A673 (cell line): Measurements from ENCODE around the gene SLC35E3. TPM values are rescaled to one million over a fixed set of nuclear protein-coding genes. Genes with fewer than 3 reads are reported as not detected.

Experiments
- BruUV-seq: library from RNA; stranded (reverse); fragments of 400-500 nt; replicated peaks from 2 replicates; lab custom pipeline; 2021; lab: Mats Ljungman, UMichigan
- CTCF ChIA-PET: fragments of 300-600 bp; sonication (Branson Sonifier 250); formaldehyde crosslinking; loops from one replicate; lab custom pipeline; 2022; ENCODE audit warnings: antibody characterized with exemption; lab: Charles Lee
- POLR2A ChIA-PET: fragments of 300-600 bp; sonication (Branson Sonifier 250); formaldehyde crosslinking; loops from one replicate; lab custom pipeline; 2022; ENCODE audit warnings: antibody characterized with exemption; ENCODE audit not compliant: low non-redundant PET; lab: Charles Lee
- DNase-seq: peaks from one replicate; pipeline ENCODE4 v3.0.0-alpha.2; 2015; ENCODE audit warnings: low spot score
- H3K27ac ChIP-seq: fragments of 200-600 bp; sonication (generic); 2 replicates; pipeline ENCODE4 v1.5.1; 2016; ENCODE audit warnings: mixed run types, low read depth, mild to moderate bottlenecking, mixed read lengths, antibody characterized with exemption, low read length; ENCODE audit not compliant: poor library complexity, severe bottlenecking
- H3K27me3 ChIP-seq: fragments of 200-600 bp; sonication (generic); replicated peaks from 2 replicates; pipeline ENCODE4 v1.6.1; 2017; ENCODE audit warnings: mixed run types, low read depth, mild to moderate bottlenecking, mixed read lengths, antibody characterized with exemption, low read length; ENCODE audit not compliant: insufficient read depth, poor library complexity
- H3K36me3 ChIP-seq: fragments of 200-600 bp; sonication (generic); 2 replicates; pipeline ENCODE4 v1.6.1; 2016; ENCODE audit warnings: mixed run types, mild to moderate bottlenecking, mixed read lengths, antibody characterized with exemption, low read length; ENCODE audit not compliant: insufficient read depth, poor library complexity, severe bottlenecking
- H3K4me1 ChIP-seq: fragments of 200-600 bp; sonication (generic); 2 replicates; pipeline ENCODE4 v1.6.1; 2017; ENCODE audit warnings: mixed run types, mild to moderate bottlenecking, mixed read lengths, antibody characterized with exemption, low read length; ENCODE audit not compliant: insufficient read depth, poor library complexity, severe bottlenecking
- H3K4me3 ChIP-seq: fragments of 200-600 bp; sonication (generic); 2 replicates; pipeline ENCODE4 v1.5.1; 2016; ENCODE audit warnings: low read depth, mixed run types, mild to moderate bottlenecking, mixed read lengths, low read length; ENCODE audit not compliant: poor library complexity, severe bottlenecking
- H3K9me3 ChIP-seq: fragments of 200-600 bp; sonication (generic); 2 replicates; pipeline ENCODE4 v1.6.1; 2016; ENCODE audit warnings: mixed run types, low read depth, mild to moderate bottlenecking, mixed read lengths, antibody characterized with exemption, low read length; ENCODE audit not compliant: poor library complexity, severe bottlenecking
- CTCF ChIP-seq: fragments of 300-800, 200-600 bp; sonication (generic); conservative IDR thresholded peaks from 2 replicates; pipeline ENCODE4 v1.5.1; 2017; ENCODE audit warnings: low read depth, mild to moderate bottlenecking, antibody characterized with exemption, low read length, moderate library complexity, mixed read lengths
- EZH2 ChIP-seq: fragments of 200-600 bp; sonication (generic); IDR thresholded peaks from 2 replicates; pipeline ENCODE4 v1.6.1; 2017; ENCODE audit warnings: borderline replicate concordance, low read depth, mild to moderate bottlenecking, mixed read lengths, antibody characterized with exemption, low read length; ENCODE audit not compliant: poor library complexity, severe bottlenecking
- intact Hi-C: fragments of 100-400 bp; cut with micrococcal nuclease; formaldehyde crosslinking; loops from one replicate; pipeline ENCODE4 v1.10.0; 2022; ENCODE audit not compliant: unreplicated experiment
- total RNA-seq: library from RNA; stranded (reverse); gene quantifications from 2 replicates; pipeline ENCODE4 v1.2.3, GENCODE V29; 2021

The SLC35E3 gene
- total RNA-seq, 1 experiment from 2014 or later, result 10.1 TPM

GRCh38 chr12:68794653-68795251, 48.8 kb downstream of the SLC35E3 start:
- Histone ChIP-seq H3K36me3 (no peaks in the 10 kb centered on the region), H3K27me3 (no peaks in the 10 kb centered on the region), H3K27ac (no peak overlapping the region), H3K4me3 (no peak overlapping the region), H3K4me1 (no peaks in the 10 kb centered on the region), H3K9me3 (no peaks in the 10 kb centered on the region)
- intact Hi-C loops, result no loop called here
- ChIA-PET POLR2A (no interaction called here), CTCF (no interaction called here)
- no peak for DNase-seq
- BruUV-seq, result no TSS peak
- TF ChIP-seq EZH2 (no peak), CTCF (no peak)

- ChIA-PET CTCF (no interaction called here), POLR2A (no interaction called here)
- Histone ChIP-seq H3K36me3 (no peaks in the 10 kb centered on the region), H3K27ac (no peak overlapping the region), H3K27me3 (no peaks in the 10 kb centered on the region), H3K9me3 (no peaks in the 10 kb centered on the region), H3K4me1 (no peaks in the 10 kb centered on the region), H3K4me3 (no peak overlapping the region)
- DNase-seq, result no peak
- BruUV-seq, result no TSS peak
- intact Hi-C loops, result no loop called here
- TF ChIP-seq EZH2 (no peak), CTCF (no peak)
Observed at GRCh38 chr12:68796399-68796798, 50.4 kb downstream of the SLC35E3 start.

GRCh38 chr12:68798882-68799234, 52.9 kb downstream of the SLC35E3 start:
- intact Hi-C loops, result no loop called here
- no peak for DNase-seq

More at GRCh38 chr12:68798882-68799234, 52.9 kb downstream of the SLC35E3 start:
- Histone ChIP-seq H3K36me3 (no peaks in the 10 kb centered on the region), H3K27ac (no peak overlapping the region), H3K27me3 (no peaks in the 10 kb centered on the region), H3K4me1 (no peaks in the 10 kb centered on the region), H3K4me3 (no peak overlapping the region), H3K9me3 (no peaks in the 10 kb centered on the region)
- TF ChIP-seq EZH2 (no peak), CTCF (no peak)
- ChIA-PET POLR2A (interaction anchor here (0.6 kb wide), 1 partner anchor 107 kb away, joined by 3 read pairs; no protein-coding TSS in a partner anchor), CTCF (no interaction called here)
- BruUV-seq, result no TSS peak
